Measurements from ENCODE around the gene TRIM10. TPM values are rescaled to one million over a fixed set of nuclear protein-coding genes. Genes with fewer than 3 reads are reported as not detected.

Gene TRIM10
- total RNA-seq, 1 donor = not detected

- H3K4me3 ChIP-seq (ENCODE audit: low read depth, low read length) = no peak overlapping the region
- DNase-seq (ENCODE audit: low read depth) = no peak
- TF ChIP-seq CTCF (IDR thresholded peaks at IDR 0.05; ENCODE audit: insufficient read depth, low read depth, low read length) = no peak
Measured at GRCh38 chr6:30163918-30164654, 3.1 kb upstream of the TRIM10 start.

DNA sequence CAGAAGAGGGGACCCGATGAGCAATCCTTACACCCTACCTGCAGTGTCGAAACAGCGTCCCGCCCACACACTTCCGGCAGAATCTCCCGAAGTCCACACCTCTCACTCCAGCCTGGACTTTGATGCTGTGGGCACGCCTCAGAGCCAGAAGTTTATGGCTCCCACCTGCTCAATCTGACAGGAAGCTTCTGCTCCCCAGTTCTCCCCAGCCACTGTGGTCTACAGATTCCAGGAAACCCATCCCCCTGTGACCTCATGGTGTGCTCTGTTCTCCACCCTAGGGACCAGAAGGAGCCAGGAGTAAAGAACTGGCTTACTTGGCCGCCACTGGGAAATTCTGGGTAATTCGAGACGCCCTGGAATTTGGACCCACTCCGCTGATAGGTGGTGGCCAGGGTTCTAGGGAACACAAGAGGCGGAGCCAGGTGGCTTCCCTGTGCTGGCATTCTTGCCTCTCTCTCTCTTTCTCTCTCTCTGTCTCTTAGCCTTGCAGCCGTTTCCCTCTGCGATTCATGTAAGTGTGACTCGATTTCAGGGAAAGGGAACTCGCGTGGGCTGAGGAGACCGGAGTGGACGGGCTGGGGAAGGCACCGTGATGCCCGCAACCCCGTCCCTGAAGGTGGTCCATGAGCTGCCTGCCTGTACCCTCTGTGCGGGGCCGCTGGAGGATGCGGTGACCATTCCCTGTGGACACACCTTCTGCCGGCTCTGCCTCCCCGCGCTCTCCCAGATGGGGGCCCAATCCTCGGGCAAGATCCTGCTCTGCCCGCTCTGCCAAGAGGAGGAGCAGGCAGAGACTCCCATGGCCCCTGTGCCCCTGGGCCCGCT lies 2.3 kb upstream of the TRIM10 start, which contains the start of gene TRIM15:
TSS of gene TRIM15 (plus strand) at position 457 of the 828 bp plus-strand sequence. CDS start at position 596, 139 bp downstream.
- TF ChIP-seq CTCF (IDR thresholded peaks at IDR 0.05; ENCODE audit: insufficient read depth, low read depth, low read length) = no peak
- no peak for DNase-seq (ENCODE audit: low read depth)
- no peak within 1 kb of the TSS for H3K4me3 ChIP-seq (ENCODE audit: low read depth, low read length)

- no peak overlapping the region for H3K4me3 ChIP-seq (ENCODE audit: low read depth, low read length)
- no peak for TF ChIP-seq CTCF (IDR thresholded peaks at IDR 0.05; ENCODE audit: insufficient read depth, low read depth, low read length)
- DNase-seq (ENCODE audit: low read depth) = no peak
Measured at GRCh38 chr6:30162265-30163089, 1.5 kb upstream of the TRIM10 start.

GRCh38 chr6:30160008-30160784 lies 815 bp downstream of the TRIM10 start:
- no peak for TF ChIP-seq CTCF (IDR thresholded peaks at IDR 0.05; ENCODE audit: insufficient read depth, low read depth, low read length)
- no peak overlapping the region for H3K4me3 ChIP-seq (ENCODE audit: low read depth, low read length)
- no peak for DNase-seq (ENCODE audit: low read depth)

- no peak for TF ChIP-seq CTCF (IDR thresholded peaks at IDR 0.05; ENCODE audit: insufficient read depth, low read depth, low read length)
- no peak overlapping the region for H3K4me3 ChIP-seq (ENCODE audit: low read depth, low read length)
- no peak for DNase-seq (ENCODE audit: low read depth)
Measured at GRCh38 chr6:30158475-30159040, 2.5 kb downstream of the TRIM10 start.
